HepG2 (cell line): Measurements from ENCODE around the gene SIDT1. TPM values are rescaled to one million over a fixed set of nuclear protein-coding genes. Genes with fewer than 3 reads are reported as not detected.
"Not testable (repeated sequence)": the region's sequence is repeated elsewhere in the genome, so short reads cannot be mapped to it uniquely, and the experiment has no call there.

ENCODE experiments used
- ATAC-seq: fragments of 200-7000 bp; cut with Tn5 transposase; 3 replicates; pipeline ENCODE4 v1.9.1; 2020; ENCODE audit warnings: mild to moderate bottlenecking, moderate library complexity
- BruUV-seq: library from RNA; stranded (reverse); fragments of 400-500 nt; replicated peaks from 2 replicates; lab custom pipeline; 2021; lab: Mats Ljungman, UMichigan
- CTCF ChIA-PET: fragments of 300-600 bp; formaldehyde crosslinking; extraction: SDS; loops from one replicate; lab custom pipeline; 2021; ENCODE audit warnings: low total read pairs, inconsistent platforms, low intra/inter-chr PET ratio; lab: Yijun Ruan, JAX
- POLR2A ChIA-PET: fragments of 350-600 bp; sonication (Branson Sonifier 250); formaldehyde crosslinking; loops from one replicate; lab custom pipeline; 2020; ENCODE audit warnings: antibody characterized with exemption, inconsistent platforms; lab: Yijun Ruan, JAX
- DNase-seq: peaks from one replicate; pipeline ENCODE4 v3.0.0-alpha.2; 2015; ENCODE audit warnings: low spot score
- FAIRE-seq: peaks from 3 replicates; lab custom pipeline; 2011; peaks lifted over from hg19 to GRCh38; lab: Jason Lieb, UNC
- H2AFZ ChIP-seq: one replicate; pipeline ENCODE4 v1.6.1; 2011; ENCODE audit warnings: low read length, inconsistent platforms
- H3K27ac ChIP-seq: fragments of 300-600 bp; 3 replicates; pipeline ENCODE4 v1.8.0; 2011; ENCODE audit warnings: mixed run types, mild to moderate bottlenecking, mixed read lengths, low read length, inconsistent platforms; ENCODE audit not compliant: insufficient read depth; ENCODE audit errors: extremely low read length
- H3K27me3 ChIP-seq, 2 experiments: fragments of 200-600 bp in 1 of 2; 2 replicates in 1 of 2; 3 replicates in 1 of 2; pipeline versions ENCODE4 v1.6.0 to v1.8.0; 2011; ENCODE audit warnings: low read length in 2 of 2, mild to moderate bottlenecking in 2 of 2, moderate library complexity in 2 of 2, inconsistent platforms in 1 of 2; ENCODE audit not compliant: insufficient read depth in 2 of 2, control insufficient read depth in 1 of 2
- H3K36me3 ChIP-seq, 2 experiments: fragments of 200-600 bp in 1 of 2; replicated peaks in 1 of 2; 2 replicates in 1 of 2; 3 replicates in 1 of 2; pipeline versions ENCODE4 v1.5.1 to v1.8.0; 2011; ENCODE audit warnings: low read length in 2 of 2, inconsistent platforms in 1 of 2; ENCODE audit not compliant: insufficient read depth in 2 of 2, control insufficient read depth in 1 of 2
- H3K4me1 ChIP-seq: 2 replicates; pipeline ENCODE4 v1.5.1; 2012; ENCODE audit warnings: low read length, inconsistent platforms; ENCODE audit not compliant: insufficient read depth
- H3K4me2 ChIP-seq: 2 replicates; pipeline ENCODE4 v1.6.0; 2011; ENCODE audit warnings: low read depth, low read length, inconsistent platforms
- H3K4me3 ChIP-seq, 3 experiments: fragments of 200-600 bp in 1 of 3; sonication (generic), shearing (Covaris generic) in 1 of 3; replicated peaks in 1 of 3; 2 replicates each; pipeline ENCODE4 v1.5.1; 2011 to 2016; ENCODE audit warnings: low read length in 3 of 3, inconsistent platforms in 2 of 3, low read depth in 2 of 3, mild to moderate bottlenecking in 2 of 3, control low read depth in 1 of 3, mixed read lengths in 1 of 3; ENCODE audit not compliant: insufficient read depth in 1 of 3
- H3K79me2 ChIP-seq: one replicate; pipeline ENCODE4 v1.6.1; 2011; ENCODE audit warnings: low read length, inconsistent platforms; ENCODE audit not compliant: insufficient read depth
- H3K9ac ChIP-seq: 2 replicates; pipeline ENCODE4 v1.6.0; 2011; ENCODE audit warnings: mild to moderate bottlenecking, low read depth, low read length, inconsistent platforms; ENCODE audit not compliant: insufficient read depth
- H3K9me3 ChIP-seq: 2 replicates; pipeline ENCODE4 v1.5.1; 2012; ENCODE audit warnings: mild to moderate bottlenecking, low read length
- H4K20me1 ChIP-seq: 2 replicates; pipeline ENCODE4 v1.6.0; 2011; ENCODE audit warnings: inconsistent platforms, mild to moderate bottlenecking, low read length, moderate library complexity; ENCODE audit not compliant: insufficient read depth
- ARID3A ChIP-seq: IDR thresholded peaks from 2 replicates; pipeline ENCODE4 v1.6.1; 2012; ENCODE audit warnings: low read depth, low read length, improper control_type of control experiment
- JDP2 ChIP-seq: sonication (generic); formaldehyde crosslinking; IDR thresholded peaks from 2 replicates; pipeline ENCODE4 v1.8.1; 2022; ENCODE audit warnings: missing genetic modification reagents, borderline replicate concordance
- KDM1A ChIP-seq: IDR thresholded peaks from 2 replicates; pipeline ENCODE4 v1.6.1; 2016; ENCODE audit warnings: missing compliant biosample characterization
- ONECUT2 ChIP-seq: sonication (generic); formaldehyde crosslinking; IDR thresholded peaks from 2 replicates; pipeline ENCODE4 v1.4.0; 2020; ENCODE audit warnings: missing genetic modification reagents
- ZNF121 ChIP-seq: sonication (generic); formaldehyde crosslinking; IDR thresholded peaks from 2 replicates; pipeline ENCODE4 v1.5.0; 2020; ENCODE audit warnings: mild to moderate bottlenecking, missing genetic modification reagents
- WGBS: methylation state at CpG from one replicate; pipeline ENCODE4 v1.1.6; 2017; ENCODE audit warnings: low lambda C conversion rate; 5-methylcytosine and 5-hydroxymethylcytosine counted together
- in situ Hi-C: cut with HindIII; loops from 2 replicates; pipeline ENCODE4 v1.10.0; 2017; ENCODE audit warnings: low pct_unique_long_range_greater_than_20kb; ENCODE audit not compliant: extremely low pct_ligation_motif_present
- intact Hi-C: fragments of 100-400 bp; cut with micrococcal nuclease; formaldehyde crosslinking; loops from one replicate; pipeline ENCODE4 v1.10.0; 2022; ENCODE audit not compliant: unreplicated experiment
- polyA plus RNA-seq, 8 experiments: library from polyadenylated mRNA; depleted of rRNA in 3 of 8; stranded (reverse) in 7 of 8; unstranded in 1 of 8; fragments of >200 nt; fragmentation: Illumina TruSeq in 4 of 8; extraction: Trizol in 4 of 8; gene quantifications; 2 replicates each; pipeline versions ENCODE4 v1.2.1 to v1.2.3, GENCODE V29; 2011 to 2016; ENCODE audit warnings: low read depth in 4 of 8, missing spikeins in 1 of 8, mixed read lengths in 1 of 8; ENCODE audit not compliant: insufficient read depth in 1 of 8
- total RNA-seq, 5 experiments: library from RNA; depleted of rRNA; stranded (reverse); fragments of >200 nt; fragmentation: Illumina TruSeq; extraction: Trizol; gene quantifications; 2 replicates each; pipeline ENCODE4 v1.2.3, GENCODE V29; 2016; ENCODE audit warnings: low read depth in 1 of 5
- TF ChIP-seq, protein P1 (sequence below): sonication (generic); formaldehyde crosslinking; IDR thresholded peaks from 2 replicates; pipeline ENCODE4 v1.5.0; 2020; ENCODE audit warnings: mild to moderate bottlenecking, missing genetic modification reagents

Gene SIDT1
- total and polyA plus RNA-seq, 2 of the 13 experiments (the other 11 are each of a cell fraction or from before 2014, with no cell fraction given), result 0.07 TPM

DNA sequence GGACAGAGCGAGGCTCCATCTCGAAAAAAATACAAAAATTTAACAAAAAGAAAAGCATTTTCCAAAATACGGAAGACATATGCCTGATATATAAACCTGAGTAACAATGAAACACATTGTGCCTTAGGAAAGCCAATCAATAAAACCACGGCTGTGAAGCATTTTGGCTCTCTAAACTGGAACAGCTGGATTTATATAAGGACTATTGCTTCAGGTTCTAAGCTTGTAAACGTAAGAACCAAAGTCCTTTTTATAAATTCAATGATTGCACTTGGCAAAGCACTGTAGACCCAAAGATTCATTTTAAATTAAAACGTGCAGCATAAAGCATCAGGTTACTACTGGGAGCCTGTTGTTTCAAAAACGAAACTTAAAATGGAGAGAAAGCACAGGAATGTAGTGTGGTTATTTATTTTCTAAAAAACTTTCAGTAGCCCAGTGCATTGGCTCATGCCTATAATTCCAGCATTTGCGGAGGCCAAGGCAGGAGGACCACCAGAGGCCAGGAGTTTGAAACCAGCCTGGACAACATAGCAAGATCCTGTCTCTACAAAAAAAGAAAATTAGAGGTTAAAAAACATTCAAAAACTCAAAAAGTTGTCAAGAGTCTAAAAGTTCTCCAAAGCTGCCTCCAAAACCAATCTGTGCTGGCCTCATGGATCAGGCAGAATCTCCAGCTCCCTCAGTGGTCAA is 102.6 kb downstream of the SIDT1 start:
- CTCF ChIA-PET, result no interaction called here
- Histone ChIP-seq H4K20me1 (no peaks in the 10 kb centered on the region), H3K9me3 (no peaks in the 10 kb centered on the region), H3K27ac (no peak overlapping the region), H3K9ac (no peak overlapping the region), H2AFZ (peak overlapping the region; percentile 44), H3K4me2 (peak overlapping the region; percentile 44), H3K4me3 (peak overlapping the region in 1 of 3 experiments; percentile 31; a peak in 3 of 6 replicates), H3K4me1 (peaks cover 41% of the 10 kb centered on the region), H3K36me3 (no peaks in the 10 kb centered on the region), H3K27me3 (0 out of 5 replicates have a peak, but pooled peaks cover 0 to 9% of the 10 kb centered on the region in 2 experiments), H3K79me2 (no peaks in the 10 kb centered on the region)
- 36% methylated on average over 8 of the region's 8 CpGs for WGBS
- DNase-seq (no peak), ATAC-seq (no peak; the same call in 2 of the 3 replicates), FAIRE-seq (no peak)
- BruUV-seq, result no TSS peak
- intact Hi-C loops, result loop anchor here (5.0 kb wide), 1 partner anchor 62 kb away; the partner anchor contains the start of gene USF3
- TF ChIP-seq KDM1A (no peak), ZNF121 (CRISPR knock-in tag) (peak; percentile 79), ARID3A (0 out of 2 replicates have a peak, but pooled peaks have one; percentile 31), JDP2 (no peak), ONECUT2 (CRISPR knock-in tag) (0 out of 2 replicates have a peak, but pooled peaks have one; percentile 14)
- TF ChIP-seq, protein P1, sequence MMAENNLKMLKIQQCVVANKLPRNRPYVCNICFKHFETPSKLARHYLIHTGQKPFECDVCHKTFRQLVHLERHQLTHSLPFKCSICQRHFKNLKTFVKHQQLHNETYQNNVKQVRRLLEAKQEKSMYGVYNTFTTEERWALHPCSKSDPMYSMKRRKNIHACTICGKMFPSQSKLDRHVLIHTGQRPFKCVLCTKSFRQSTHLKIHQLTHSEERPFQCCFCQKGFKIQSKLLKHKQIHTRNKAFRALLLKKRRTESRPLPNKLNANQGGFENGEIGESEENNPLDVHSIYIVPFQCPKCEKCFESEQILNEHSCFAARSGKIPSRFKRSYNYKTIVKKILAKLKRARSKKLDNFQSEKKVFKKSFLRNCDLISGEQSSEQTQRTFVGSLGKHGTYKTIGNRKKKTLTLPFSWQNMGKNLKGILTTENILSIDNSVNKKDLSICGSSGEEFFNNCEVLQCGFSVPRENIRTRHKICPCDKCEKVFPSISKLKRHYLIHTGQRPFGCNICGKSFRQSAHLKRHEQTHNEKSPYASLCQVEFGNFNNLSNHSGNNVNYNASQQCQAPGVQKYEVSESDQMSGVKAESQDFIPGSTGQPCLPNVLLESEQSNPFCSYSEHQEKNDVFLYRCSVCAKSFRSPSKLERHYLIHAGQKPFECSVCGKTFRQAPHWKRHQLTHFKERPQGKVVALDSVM, result peak; percentile 82
- in situ Hi-C loops, result no loop called here
- POLR2A ChIA-PET, result no interaction called here

DNA sequence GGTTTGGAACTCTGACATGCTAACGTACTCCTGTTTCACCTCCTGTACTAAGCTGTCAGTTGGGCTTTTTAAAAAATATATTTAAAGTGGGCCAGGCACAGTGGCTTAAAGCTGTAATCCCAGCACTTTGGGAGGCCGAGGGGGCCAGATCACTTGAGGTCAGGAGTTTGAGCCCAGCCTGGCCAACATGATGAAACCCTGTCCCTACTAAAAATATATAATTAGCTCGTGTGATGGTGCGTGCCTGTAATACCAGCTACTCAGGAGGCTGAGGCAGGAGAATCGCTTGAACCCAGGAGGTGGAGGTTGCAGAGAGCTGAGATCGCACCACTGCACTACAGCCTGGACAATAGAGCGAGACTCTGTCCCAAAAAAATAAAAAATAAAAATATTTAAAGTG is 103.7 kb downstream of the SIDT1 start:
- H3K79me2 ChIP-seq, H3K27me3 ChIP-seq, FAIRE-seq, CTCF ChIA-PET, H4K20me1 ChIP-seq, H3K27ac ChIP-seq, H3K36me3 ChIP-seq, DNase-seq, BruUV-seq, POLR2A ChIA-PET, H3K9ac ChIP-seq, H3K4me2 ChIP-seq, H3K4me3 ChIP-seq, ATAC-seq, H3K9me3 ChIP-seq, in situ Hi-C loops, intact Hi-C loops, H2AFZ ChIP-seq: not testable (repeated sequence)
- peaks cover 30% of the 10 kb centered on the region for H3K4me1 ChIP-seq
- 75% methylated on average over 7 of the region's 7 CpGs for WGBS
